ENCODE measurements around the gene PCSK7.

PCSK7 gene

DNA sequence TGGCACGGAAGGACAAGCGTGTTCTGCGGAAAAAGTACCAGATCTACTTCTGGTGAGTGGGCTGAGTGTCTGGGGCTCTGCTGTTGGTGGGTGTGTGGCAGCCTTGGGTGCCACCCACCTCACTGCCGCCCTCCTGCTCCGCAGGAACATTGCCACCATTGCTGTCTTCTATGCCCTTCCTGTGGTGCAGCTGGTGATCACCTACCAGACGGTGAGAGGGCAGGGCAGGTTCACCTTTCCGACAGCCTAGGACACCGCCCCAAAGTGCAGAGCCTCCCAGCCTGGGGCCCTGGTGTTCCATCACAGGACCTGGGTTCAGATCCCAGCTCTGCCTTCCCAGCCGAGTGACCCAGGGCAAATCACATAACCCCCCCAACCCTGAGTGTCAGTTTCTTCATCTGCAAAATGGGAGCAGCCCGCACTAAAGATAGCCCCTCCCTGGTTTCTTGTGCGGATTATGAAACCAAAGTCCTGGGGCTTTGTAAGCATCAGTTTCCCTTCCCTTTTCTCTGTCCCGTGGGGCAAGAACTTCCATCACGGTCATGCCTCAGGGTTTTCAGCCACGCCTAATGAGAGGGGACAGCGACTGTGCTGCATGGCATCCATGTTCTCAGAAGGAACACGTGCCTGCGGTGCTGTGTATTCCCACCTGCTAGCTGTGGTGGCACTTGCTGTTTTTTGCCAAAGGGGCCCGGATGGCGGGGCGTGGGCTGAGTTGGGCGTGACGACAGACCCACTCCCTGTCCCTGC, 42.5 kb downstream of the PCSK7 start:
- TF ChIP-seq, protein P1, sequence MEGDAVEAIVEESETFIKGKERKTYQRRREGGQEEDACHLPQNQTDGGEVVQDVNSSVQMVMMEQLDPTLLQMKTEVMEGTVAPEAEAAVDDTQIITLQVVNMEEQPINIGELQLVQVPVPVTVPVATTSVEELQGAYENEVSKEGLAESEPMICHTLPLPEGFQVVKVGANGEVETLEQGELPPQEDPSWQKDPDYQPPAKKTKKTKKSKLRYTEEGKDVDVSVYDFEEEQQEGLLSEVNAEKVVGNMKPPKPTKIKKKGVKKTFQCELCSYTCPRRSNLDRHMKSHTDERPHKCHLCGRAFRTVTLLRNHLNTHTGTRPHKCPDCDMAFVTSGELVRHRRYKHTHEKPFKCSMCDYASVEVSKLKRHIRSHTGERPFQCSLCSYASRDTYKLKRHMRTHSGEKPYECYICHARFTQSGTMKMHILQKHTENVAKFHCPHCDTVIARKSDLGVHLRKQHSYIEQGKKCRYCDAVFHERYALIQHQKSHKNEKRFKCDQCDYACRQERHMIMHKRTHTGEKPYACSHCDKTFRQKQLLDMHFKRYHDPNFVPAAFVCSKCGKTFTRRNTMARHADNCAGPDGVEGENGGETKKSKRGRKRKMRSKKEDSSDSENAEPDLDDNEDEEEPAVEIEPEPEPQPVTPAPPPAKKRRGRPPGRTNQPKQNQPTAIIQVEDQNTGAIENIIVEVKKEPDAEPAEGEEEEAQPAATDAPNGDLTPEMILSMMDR (IDR thresholded peaks at IDR 0.05; ENCODE audit: low read length, missing control alignments) = no peak

GRCh38 chr11:117188620-117189081, 43.2 kb downstream of the PCSK7 start:
- no peak overlapping the region for H3K4me3 ChIP-seq (replicated peaks; ENCODE audit: low read depth, low read length)
- DNase-seq (ENCODE audit: low read depth) = no peak
- TF ChIP-seq, protein P1 (IDR thresholded peaks at IDR 0.05; ENCODE audit: low read length, missing control alignments) = no peak

More for the DNA sequence above, 42.5 kb downstream of the PCSK7 start:
- no peak overlapping the region for H3K4me3 ChIP-seq (replicated peaks; ENCODE audit: low read depth, low read length)
- DNase-seq (ENCODE audit: low read depth) = no peak

DNA sequence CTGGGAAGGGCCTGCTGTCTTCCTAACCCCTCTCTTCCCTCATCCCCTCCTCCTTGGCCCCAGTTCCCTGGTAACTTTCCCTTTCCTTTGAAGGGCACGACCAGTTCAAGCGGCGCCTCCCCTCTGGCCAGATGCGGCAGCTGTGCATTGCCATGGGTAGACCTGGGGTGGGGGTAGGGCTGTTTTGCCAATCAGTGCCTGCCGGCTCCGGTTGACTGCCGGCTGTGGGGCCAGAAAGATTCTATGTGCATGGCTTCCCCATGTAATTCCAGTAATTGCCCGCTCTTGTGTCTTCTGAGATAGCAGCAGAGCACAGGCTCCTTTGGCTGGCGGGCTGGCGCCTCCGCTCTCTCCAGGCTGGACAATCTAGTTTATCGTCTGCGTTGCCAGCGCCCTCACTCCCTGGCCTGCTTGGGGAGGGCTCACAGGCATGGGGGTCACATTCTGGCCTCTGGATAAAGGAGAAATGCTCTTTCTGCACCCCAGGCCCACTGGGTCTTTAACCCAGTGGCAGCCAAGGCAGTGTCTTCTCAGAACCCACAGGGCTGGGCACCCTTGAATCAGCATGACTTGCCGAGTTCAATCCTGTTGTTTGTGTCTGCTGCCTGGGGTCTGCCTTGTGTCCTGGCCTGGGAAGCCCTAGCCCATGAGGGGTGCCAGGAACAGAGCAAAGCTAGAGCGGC, 43.9 kb downstream of the PCSK7 start:
- DNase-seq (ENCODE audit: low read depth) = no peak
- H3K4me3 ChIP-seq (replicated peaks; ENCODE audit: low read depth, low read length) = no peak overlapping the region
- TF ChIP-seq, protein P1 (IDR thresholded peaks at IDR 0.05; ENCODE audit: low read length, missing control alignments) = no peak

DNA sequence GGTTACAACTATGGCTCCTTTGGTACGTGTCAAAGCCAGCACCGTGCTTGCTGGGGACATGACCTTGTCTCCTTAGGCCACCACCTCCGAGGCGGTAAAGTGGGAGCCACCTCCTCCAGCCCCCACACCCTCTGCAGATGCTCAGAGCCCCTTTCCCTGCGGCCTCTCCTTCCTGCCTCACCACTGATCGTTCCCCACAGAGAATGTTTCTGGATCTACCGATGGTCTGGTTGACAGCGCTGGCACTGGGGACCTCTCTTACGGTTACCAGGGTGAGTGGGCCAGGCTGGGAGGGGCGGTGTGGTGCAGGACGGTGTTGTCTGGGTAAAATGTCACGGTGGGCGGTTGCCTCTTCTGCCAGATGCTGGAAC, 44.5 kb downstream of the PCSK7 start:
- no peak overlapping the region for H3K4me3 ChIP-seq (replicated peaks; ENCODE audit: low read depth, low read length)
- DNase-seq (ENCODE audit: low read depth) = no peak
- TF ChIP-seq, protein P1 (IDR thresholded peaks at IDR 0.05; ENCODE audit: low read length, missing control alignments) = no peak

DNA sequence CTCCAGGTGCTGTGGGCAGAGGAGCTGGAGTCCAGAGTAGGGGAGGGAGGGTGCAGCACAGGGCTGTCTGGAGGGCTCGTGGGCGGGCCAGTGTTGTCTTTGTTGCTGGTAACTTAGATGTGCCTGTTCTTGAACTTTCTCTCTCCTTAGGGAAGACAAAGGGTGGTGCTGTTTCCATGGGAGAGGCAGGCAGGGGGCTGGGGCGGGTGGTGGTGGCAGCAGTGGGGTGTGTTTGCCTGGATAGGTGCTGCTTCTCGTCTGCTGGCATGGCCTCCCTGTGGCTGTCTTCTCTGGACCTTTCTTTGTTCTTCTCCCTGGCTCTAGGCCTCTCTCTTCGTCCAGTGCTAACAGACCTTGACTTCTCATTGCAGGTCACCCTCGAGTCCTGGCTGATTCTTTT, 44.9 kb downstream of the PCSK7 start:
- no peak overlapping the region for H3K4me3 ChIP-seq (replicated peaks; ENCODE audit: low read depth, low read length)
- DNase-seq (ENCODE audit: low read depth) = no peak
- TF ChIP-seq, protein P1 (IDR thresholded peaks at IDR 0.05; ENCODE audit: low read length, missing control alignments) = no peak

GRCh38 chr11:117186431-117186761, 45.5 kb downstream of the PCSK7 start:
- no peak for DNase-seq (ENCODE audit: low read depth)
- TF ChIP-seq, protein P1 (IDR thresholded peaks at IDR 0.05; ENCODE audit: low read length, missing control alignments) = no peak
- H3K4me3 ChIP-seq (replicated peaks; ENCODE audit: low read depth, low read length) = no peak overlapping the region

All from fibroblast of pulmonary artery (primary cell).